NB4 (cell line): ENCODE results near the gene GGT5.

ENCODE experiments used
- DNase-seq: peaks from one replicate; pipeline ENCODE4 v3.0.0; 2010; ENCODE audit warnings: low read depth
- H3K4me3 ChIP-seq: one replicate; pipeline ENCODE4 v1.5.1; 2011; ENCODE audit warnings: mild to moderate bottlenecking, low read depth, low read length, moderate library complexity
- MYC ChIP-seq: IDR thresholded peaks from 2 replicates; pipeline ENCODE4 v1.6.1; 2011; ENCODE audit warnings: low read depth, low read length
- POLR2A ChIP-seq: IDR thresholded peaks from 2 replicates; pipeline ENCODE4 v1.6.1; 2011; ENCODE audit warnings: mild to moderate bottlenecking; ENCODE audit not compliant: insufficient read length; ENCODE audit errors: extremely low read depth
- TF ChIP-seq, protein P1 (sequence below): IDR thresholded peaks from one replicate; pipeline ENCODE4 v1.5.1; 2012; ENCODE audit warnings: low read depth, low read length
- TF ChIP-seq, protein P2 (sequence below): IDR thresholded peaks from 2 replicates; pipeline ENCODE4 v1.6.1; 2011; ENCODE audit warnings: low read depth, low read length

The GGT5 gene

DNA sequence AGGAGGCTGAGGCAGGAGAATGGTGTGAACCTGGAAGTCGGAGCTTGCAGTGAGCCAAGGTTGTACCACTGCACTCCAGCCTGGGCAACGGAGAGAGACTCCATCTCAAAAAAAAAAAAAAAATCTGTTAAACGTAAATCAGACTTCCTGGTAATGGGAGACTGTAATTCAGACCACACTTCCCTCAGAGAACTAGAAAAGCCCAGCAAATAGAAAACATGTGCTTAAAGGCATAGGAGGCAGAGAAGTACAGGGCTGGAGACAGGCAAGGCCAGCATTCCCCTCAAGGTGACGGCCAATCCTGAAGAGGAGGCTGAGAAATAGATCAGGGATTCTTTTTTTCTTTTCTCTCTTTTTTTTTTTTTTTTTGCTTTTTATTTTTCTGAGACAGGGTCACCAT is 8.2 kb downstream of the GGT5 start:
- H3K4me3 ChIP-seq: no peak overlapping the region
- no peak for DNase-seq
- TF ChIP-seq POLR2A: no peak
- TF ChIP-seq, protein P1, sequence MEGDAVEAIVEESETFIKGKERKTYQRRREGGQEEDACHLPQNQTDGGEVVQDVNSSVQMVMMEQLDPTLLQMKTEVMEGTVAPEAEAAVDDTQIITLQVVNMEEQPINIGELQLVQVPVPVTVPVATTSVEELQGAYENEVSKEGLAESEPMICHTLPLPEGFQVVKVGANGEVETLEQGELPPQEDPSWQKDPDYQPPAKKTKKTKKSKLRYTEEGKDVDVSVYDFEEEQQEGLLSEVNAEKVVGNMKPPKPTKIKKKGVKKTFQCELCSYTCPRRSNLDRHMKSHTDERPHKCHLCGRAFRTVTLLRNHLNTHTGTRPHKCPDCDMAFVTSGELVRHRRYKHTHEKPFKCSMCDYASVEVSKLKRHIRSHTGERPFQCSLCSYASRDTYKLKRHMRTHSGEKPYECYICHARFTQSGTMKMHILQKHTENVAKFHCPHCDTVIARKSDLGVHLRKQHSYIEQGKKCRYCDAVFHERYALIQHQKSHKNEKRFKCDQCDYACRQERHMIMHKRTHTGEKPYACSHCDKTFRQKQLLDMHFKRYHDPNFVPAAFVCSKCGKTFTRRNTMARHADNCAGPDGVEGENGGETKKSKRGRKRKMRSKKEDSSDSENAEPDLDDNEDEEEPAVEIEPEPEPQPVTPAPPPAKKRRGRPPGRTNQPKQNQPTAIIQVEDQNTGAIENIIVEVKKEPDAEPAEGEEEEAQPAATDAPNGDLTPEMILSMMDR: no peak
- no peak for TF ChIP-seq MYC
- TF ChIP-seq, protein P2, sequence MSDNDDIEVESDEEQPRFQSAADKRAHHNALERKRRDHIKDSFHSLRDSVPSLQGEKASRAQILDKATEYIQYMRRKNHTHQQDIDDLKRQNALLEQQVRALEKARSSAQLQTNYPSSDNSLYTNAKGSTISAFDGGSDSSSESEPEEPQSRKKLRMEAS: no peak

DNA sequence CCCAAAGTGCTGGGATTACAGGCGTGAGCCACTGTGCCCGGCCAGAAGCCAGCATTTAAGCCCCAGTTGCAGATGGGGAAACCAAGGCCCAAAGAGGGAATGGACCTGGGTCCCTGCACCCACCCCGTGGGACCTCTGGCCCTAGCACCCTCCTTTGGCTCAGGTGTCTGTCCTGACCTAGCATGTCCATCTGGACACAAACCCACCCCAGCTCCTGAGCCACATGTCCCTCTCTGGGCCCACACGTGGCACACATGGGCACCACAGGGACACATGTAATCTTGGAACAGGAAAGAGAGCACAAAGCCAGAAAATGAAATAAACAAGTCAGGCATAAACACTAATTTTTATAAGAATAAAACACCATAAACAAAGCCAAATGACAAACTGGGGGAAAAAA is 9.6 kb downstream of the GGT5 start:
- TF ChIP-seq MYC: no peak
- TF ChIP-seq, protein P2: no peak
- TF ChIP-seq, protein P1: no peak
- no peak for TF ChIP-seq POLR2A
- no peak for DNase-seq
- no peak overlapping the region for H3K4me3 ChIP-seq

DNA sequence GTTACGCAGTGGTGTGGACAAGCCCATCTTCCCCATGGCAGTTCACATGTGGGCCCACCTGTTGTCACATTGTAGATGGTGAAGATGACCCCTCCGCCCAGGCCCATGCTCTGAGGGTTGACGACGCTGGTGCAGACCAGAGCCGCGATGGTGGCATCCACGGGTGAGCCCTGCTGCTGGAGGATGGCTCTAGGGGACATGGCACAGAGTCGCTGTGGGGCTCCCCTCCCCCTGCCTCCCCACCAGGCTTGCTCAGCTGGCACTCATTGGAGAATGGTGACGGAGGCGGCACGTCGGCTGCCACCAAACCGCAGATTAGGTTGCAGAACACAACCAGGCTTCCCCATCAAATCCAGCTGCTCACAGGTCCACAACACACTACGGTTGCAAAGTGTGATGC is 11.1 kb downstream of the GGT5 start:
- DNase-seq: no peak
- TF ChIP-seq POLR2A (no peak), MYC (no peak)
- TF ChIP-seq, protein P1: no peak
- TF ChIP-seq, protein P2: no peak
- no peak overlapping the region for H3K4me3 ChIP-seq

DNA sequence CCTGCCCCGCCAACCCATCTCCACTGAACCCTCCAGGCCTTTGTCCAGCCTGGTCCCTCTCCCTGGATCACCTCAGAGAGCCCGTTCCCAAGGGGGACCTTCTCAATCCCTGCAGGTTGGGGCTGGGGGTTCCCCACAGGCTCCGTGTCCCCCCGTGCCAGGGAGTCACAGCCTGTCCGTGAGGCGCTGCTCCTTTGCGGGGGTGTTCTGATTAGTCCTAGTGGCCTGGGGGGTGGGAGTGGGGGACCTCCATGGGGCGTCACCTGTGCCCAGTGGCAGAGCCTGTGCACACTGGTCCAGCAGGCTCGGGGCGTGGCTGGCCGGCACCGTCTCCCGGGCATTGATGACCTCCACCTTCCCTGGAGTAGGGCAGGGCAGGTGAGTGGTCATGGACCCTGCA is 11.6 kb downstream of the GGT5 start:
- TF ChIP-seq, protein P1: no peak
- TF ChIP-seq MYC (no peak), POLR2A (no peak)
- TF ChIP-seq, protein P2: no peak
- no peak overlapping the region for H3K4me3 ChIP-seq
- no peak for DNase-seq

DNA sequence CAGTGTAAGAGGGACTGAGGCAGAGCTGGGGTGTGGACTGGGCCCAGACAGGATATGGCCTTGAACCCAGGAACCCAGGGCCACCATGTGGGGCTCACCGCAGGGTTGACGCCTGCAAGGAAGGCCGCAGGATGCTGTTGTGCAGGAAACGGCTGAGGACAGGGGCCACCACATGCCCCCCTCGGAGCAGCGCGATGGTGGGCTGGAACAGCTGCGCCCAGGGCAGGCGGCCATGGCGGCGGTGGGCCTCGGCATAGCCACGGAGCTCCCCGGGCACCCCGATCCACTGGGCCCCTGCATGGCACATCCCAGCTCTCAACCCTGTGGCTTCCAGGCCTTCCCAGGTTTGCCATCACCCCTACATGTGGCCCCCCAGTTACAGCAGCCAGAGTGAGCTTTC is 12.2 kb downstream of the GGT5 start:
- DNase-seq: no peak
- H3K4me3 ChIP-seq: no peak overlapping the region
- TF ChIP-seq MYC (no peak), POLR2A (no peak)

DNA sequence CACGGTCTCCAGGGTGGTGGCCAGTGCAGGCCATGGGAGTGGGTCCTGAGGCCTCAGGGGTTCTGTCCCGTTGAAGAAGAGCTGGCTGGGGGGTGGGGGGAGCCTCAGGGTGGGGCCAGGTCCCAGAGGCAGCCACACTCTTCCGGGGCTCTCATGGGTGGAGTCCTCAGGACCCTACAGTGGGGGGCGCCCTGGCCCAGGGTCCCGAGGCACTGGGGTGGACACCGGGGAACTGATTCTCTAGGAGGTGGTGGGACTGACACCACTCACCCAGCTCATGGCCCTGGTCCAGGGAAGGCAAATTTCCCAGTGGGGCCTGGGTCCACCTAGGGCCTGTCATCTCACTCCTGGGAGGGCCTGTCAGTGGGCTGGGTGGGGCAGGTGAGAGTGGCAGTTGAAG is 12.8 kb downstream of the GGT5 start:
- DNase-seq: no peak
- TF ChIP-seq POLR2A: no peak
- TF ChIP-seq, protein P2: no peak
- TF ChIP-seq, protein P1: no peak

More for the DNA sequence above, 12.8 kb downstream of the GGT5 start:
- H3K4me3 ChIP-seq: no peak overlapping the region
